HG02763 (cell line): ENCODE data around the gene DOCK1.
"Not testable (repeated sequence)": the region's sequence is repeated elsewhere in the genome, so short reads cannot be mapped to it uniquely, and the experiment has no call there.

ENCODE experiments used
- ATAC-seq: cut with Tn5 transposase; IDR thresholded peaks from one replicate; pipeline ENCODE4 v1.9.1; 2021; ENCODE audit warnings: mild to moderate bottlenecking, moderate library complexity; ENCODE audit not compliant: unreplicated experiment

The DOCK1 gene

GRCh38 chr10:127257395-127257794 is 352.2 kb downstream of the DOCK1 start:
- ATAC-seq = no peak

GRCh38 chr10:127259347-127259746 is 354.1 kb downstream of the DOCK1 start:
- no peak for ATAC-seq

- no peak for ATAC-seq
These were observed 357.4 kb downstream of the DOCK1 start for GRCh38 chr10:127262606-127263005.

- ATAC-seq = no peak
These were observed 360.1 kb downstream of the DOCK1 start for GRCh38 chr10:127265288-127265687.

- ATAC-seq = no peak
These were observed 361.2 kb downstream of the DOCK1 start for GRCh38 chr10:127266431-127266830.

- ATAC-seq = no peak
These were observed 362.2 kb downstream of the DOCK1 start for GRCh38 chr10:127267442-127267841.

- no peak for ATAC-seq
These were observed 366.8 kb downstream of the DOCK1 start for GRCh38 chr10:127272076-127272475.

- ATAC-seq = no peak
These were observed 370.0 kb downstream of the DOCK1 start for GRCh38 chr10:127275272-127275671.

- ATAC-seq = no peak
These were observed 370.7 kb downstream of the DOCK1 start for GRCh38 chr10:127275793-127276450.

GRCh38 chr10:127276794-127277462 is 371.7 kb downstream of the DOCK1 start:
- ATAC-seq = no peak

GRCh38 chr10:127278001-127278400 is 372.8 kb downstream of the DOCK1 start:
- ATAC-seq = no peak

GRCh38 chr10:127279334-127279774 is 374.1 kb downstream of the DOCK1 start:
- no peak for ATAC-seq

GRCh38 chr10:127280446-127280845 is 375.2 kb downstream of the DOCK1 start:
- no peak for ATAC-seq

GRCh38 chr10:127283017-127283416 is 377.8 kb downstream of the DOCK1 start:
- ATAC-seq = no peak

GRCh38 chr10:127283576-127283975 is 378.3 kb downstream of the DOCK1 start:
- no peak for ATAC-seq

- ATAC-seq = no peak
These were observed 385.6 kb downstream of the DOCK1 start for GRCh38 chr10:127290850-127291249.

- no peak for ATAC-seq
These were observed 386.1 kb downstream of the DOCK1 start for GRCh38 chr10:127291329-127291728.

GRCh38 chr10:127292888-127293287 is 387.7 kb downstream of the DOCK1 start:
- no peak for ATAC-seq

GRCh38 chr10:127293640-127294039 is 388.4 kb downstream of the DOCK1 start:
- no peak for ATAC-seq

GRCh38 chr10:127296696-127297095 is 391.5 kb downstream of the DOCK1 start:
- ATAC-seq = no peak

GRCh38 chr10:127298381-127298780 is 393.2 kb downstream of the DOCK1 start:
- ATAC-seq = no peak

- not testable (repeated sequence) for ATAC-seq
These were observed 394.0 kb downstream of the DOCK1 start for GRCh38 chr10:127299192-127299591.
